ENCODE results near the gene HSD17B14. TPM values are rescaled to one million over a fixed set of nuclear protein-coding genes. Genes with fewer than 3 reads are reported as not detected.
A peak's percentile ranks its signal among the peaks of the same experiment; 100 is the strongest.

HSD17B14 gene
- total and polyA plus RNA-seq, 9 of the 15 experiments (the other 6 are each of a cell fraction or from before 2014, with no cell fraction given) = 0.16 TPM; not detected in 8

GRCh38 chr19:48795055-48795684 is 41.1 kb downstream of the HSD17B14 start:
- Histone ChIP-seq H4K20me1 (replicated peaks; ENCODE audit: control insufficient read depth, insufficient read depth, low read length) (no peaks in the 10 kb centered on the region), H3K4me2 (ENCODE audit: insufficient read depth, low read length) (peak overlapping the region; percentile 96), H2AFZ (ENCODE audit: low read depth, low read length) (peak overlapping the region; percentile 92), H3K27me3 (ENCODE audit: control insufficient read depth in 2 of 2, insufficient read depth in 2 of 2, low read length in 2 of 2) (no peaks in the 10 kb centered on the region), H3K9me3 (replicated peaks; ENCODE audit: control insufficient read depth, insufficient read depth, low read depth, low read length) (no peaks in the 10 kb centered on the region), H3K79me2 (ENCODE audit: control insufficient read depth, insufficient read depth, low read length) (no peaks in the 10 kb centered on the region), H3K9ac (ENCODE audit: insufficient read depth in 1 of 2, low read depth in 2 of 2, low read length in 2 of 2) (peak overlapping the region; percentile 57 to 87), H3K27ac (ENCODE audit: extremely low read depth, low read depth, low read length) (peak overlapping the region; percentile 41; the same call in 2 of the 3 replicates), H3K36me3 (ENCODE audit: control insufficient read depth, insufficient read depth, low read length) (peaks cover 13% of the 10 kb centered on the region; the same call in 1 of the 3 replicates), H3K4me1 (replicated peaks in 1 of 2; ENCODE audit: control insufficient read depth in 2 of 2, insufficient read depth in 2 of 2, low read length in 2 of 2) (peaks cover 3 to 24% of the 10 kb centered on the region in 2 experiments; a peak in 4 of 5 replicates), H3K9me1 (ENCODE audit: control insufficient read depth, insufficient read depth, low read length) (no peaks in the 10 kb centered on the region), H3K4me3 (peak overlapping the region; percentile 53)
- WGBS (ENCODE audit: insufficient coverage, low coverage, missing lambda C conversion rate) = 4% methylated on average over 38 of the region's 38 CpGs
- BruUV-seq (replicated peaks) = no TSS peak
- peak; percentile 99 for FAIRE-seq
- in situ Hi-C loops (cut with MboI) = loop anchor here (10.0 kb wide), 1 partner anchor 430 kb away; no protein-coding TSS in a partner anchor
- ChIA-PET CTCF (ENCODE audit: low intra/inter-chr PET ratio) (interaction anchor here (0.7 to 3.0 kb wide), 6 partner anchors 41 to 529 kb away, joined by 3 to 36 read pairs (median 8); partner anchors contain the start of gene HSD17B14), POLR2A (interaction anchor here (0.6 to 2.7 kb wide), 22 partner anchors 10 to 279 kb away, joined by 3 to 18 read pairs (median 4); partner anchors contain the start of gene BCAT2)
- DNase-seq (ENCODE audit: extremely low read depth in 1 of 4, low spot score in 3 of 4) = peak; percentile 90 to 95 (median 92)
- intact Hi-C loops (cut with micrococcal nuclease) = loop anchor here (1.0 to 2.0 kb wide), 2 partner anchors 40 to 176 kb away; no protein-coding TSS in a partner anchor
- peak; percentile 99 for ATAC-seq
- TF ChIP-seq CBX8 (IDR thresholded peaks at IDR 0.05; ENCODE audit: borderline replicate concordance, extremely low read depth, low read depth, low read length, poor library complexity, severe bottlenecking) (no peak), VEZF1 (CRISPR knock-in tag; IDR thresholded peaks at IDR 0.05) (peak; percentile 79), U2AF1 (optimal IDR thresholded peaks at IDR 0.05; ENCODE audit: low read depth, low read length) (no peak), MECOM (CRISPR knock-in tag; IDR thresholded peaks at IDR 0.05) (0 out of 2 replicates have a peak, but pooled peaks have one; percentile 59), ZNF408 (CRISPR knock-in tag; IDR thresholded peaks at IDR 0.05; ENCODE audit: low read depth) (no peak), ZFPM2 (CRISPR knock-in tag; IDR thresholded peaks at IDR 0.05) (no peak), RBM15 (IDR thresholded peaks at IDR 0.05; ENCODE audit: insufficient read depth, low read length) (no peak), ZNF766 (CRISPR knock-in tag; conservative IDR thresholded peaks at IDR 0.05) (peak; percentile 99), ARID4B (CRISPR knock-in tag; IDR thresholded peaks at IDR 0.05) (peak; percentile 90), TAF7 (tag; IDR thresholded peaks at IDR 0.05) (no peak), PHTF2 (CRISPR knock-in tag; IDR thresholded peaks at IDR 0.05) (no peak), CCAR2 (IDR thresholded peaks at IDR 0.05; ENCODE audit: low read depth, low read length) (no peak), GABPB1 (CRISPR knock-in tag; IDR thresholded peaks at IDR 0.05) (peak; percentile 87), SUPT5H (IDR thresholded peaks at IDR 0.05) (peak; percentile 65), NCOA4 (IDR thresholded peaks at IDR 0.05; ENCODE audit: partially characterized antibody) (no peak), SAFB2 (IDR thresholded peaks at IDR 0.05; ENCODE audit: borderline replicate concordance, low read depth, low read length, severe bottlenecking) (no peak)

Measured in K562 (cell line).